ENCODE data around the gene MRPL1.
"Not testable (repeated sequence)": the region's sequence is repeated elsewhere in the genome, so short reads cannot be mapped to it uniquely, and the experiment has no call there.

Gene MRPL1

DNA sequence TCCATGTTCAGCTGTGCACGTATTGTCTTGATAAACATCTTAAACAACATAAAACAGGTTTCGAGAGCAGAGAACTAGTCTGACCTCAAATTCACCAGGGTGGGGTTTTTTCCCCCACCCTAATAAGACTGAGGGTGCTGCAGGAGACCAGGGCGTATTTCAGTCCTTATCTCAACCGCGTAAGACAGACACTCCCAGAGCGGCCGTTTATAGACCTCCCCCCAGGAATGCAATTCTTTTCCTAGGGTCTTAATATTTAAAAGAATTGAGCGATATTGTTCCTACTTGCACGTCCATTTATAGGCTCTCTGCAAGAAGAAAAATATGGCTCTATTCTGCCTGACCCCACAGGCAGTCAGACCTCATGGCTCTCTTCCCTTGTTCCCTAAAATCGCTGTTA lies 83.3 kb downstream of the MRPL1 start:
- not testable (repeated sequence) for H3K36me3 ChIP-seq (ENCODE audit: insufficient read depth, low read length); H3K27me3 ChIP-seq (ENCODE audit: insufficient read depth, low read length); H3K79me2 ChIP-seq (ENCODE audit: control insufficient read depth, insufficient read depth, low read length, unreplicated experiment); H2AFZ ChIP-seq (ENCODE audit: low read length, unreplicated experiment); H3K4me3 ChIP-seq (ENCODE audit: low read depth, low read length); H3K27ac ChIP-seq (ENCODE audit: low read depth, low read length); H3K4me1 ChIP-seq (ENCODE audit: control insufficient read depth, insufficient read depth, low read length, unreplicated experiment)

DNA sequence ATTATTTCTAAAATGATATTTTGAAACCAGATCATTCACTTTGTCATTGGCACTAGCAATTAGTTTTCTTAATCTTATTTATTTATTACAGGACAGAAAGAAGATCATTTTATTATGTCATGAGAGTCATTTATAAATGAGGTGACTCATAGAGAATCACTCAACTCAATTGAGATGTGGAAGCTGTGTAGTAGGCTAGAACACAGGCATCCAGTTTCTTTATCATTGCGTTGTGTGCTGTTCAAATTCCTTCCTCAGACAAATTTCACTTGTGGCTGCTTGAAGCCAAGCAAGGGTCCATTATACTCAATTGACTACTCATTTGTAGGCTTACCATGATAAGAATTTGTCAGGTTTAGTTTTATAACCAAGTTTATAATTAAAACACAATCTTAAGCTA lies 87.6 kb downstream of the MRPL1 start:
- Histone ChIP-seq H3K79me2 (ENCODE audit: control insufficient read depth, insufficient read depth, low read length, unreplicated experiment) (no peaks in the 10 kb centered on the region), H3K27me3 (ENCODE audit: insufficient read depth, low read length) (no peaks in the 10 kb centered on the region), H2AFZ (ENCODE audit: low read length, unreplicated experiment) (no peak overlapping the region), H3K36me3 (ENCODE audit: insufficient read depth, low read length) (no peaks in the 10 kb centered on the region; the same call in 1 of the 2 replicates), H3K4me1 (ENCODE audit: control insufficient read depth, insufficient read depth, low read length, unreplicated experiment) (no peaks in the 10 kb centered on the region), H3K27ac (ENCODE audit: low read depth, low read length) (no peak overlapping the region), H3K4me3 (ENCODE audit: low read depth, low read length) (no peak overlapping the region)

DNA sequence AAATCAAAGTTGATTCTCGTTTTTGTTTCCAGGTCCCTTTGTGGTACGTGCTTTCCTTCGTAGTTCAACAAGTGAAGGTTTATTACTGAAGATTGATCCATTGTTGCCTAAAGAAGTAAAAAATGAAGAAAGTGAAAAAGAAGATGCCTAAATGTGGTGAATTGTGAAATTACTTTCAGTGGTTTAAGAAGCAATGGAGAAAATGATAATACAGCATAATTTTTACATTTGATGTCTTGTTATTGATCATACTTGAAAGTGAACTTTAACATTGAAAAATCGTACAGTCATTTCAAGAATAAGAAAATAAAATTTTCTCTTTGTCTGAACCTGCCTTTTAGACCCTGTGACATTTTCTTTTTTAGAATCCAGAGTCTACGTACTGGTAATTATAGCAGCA lies 89.8 kb downstream of the MRPL1 start:
- Histone ChIP-seq H3K79me2 (ENCODE audit: control insufficient read depth, insufficient read depth, low read length, unreplicated experiment) (no peaks in the 10 kb centered on the region), H3K4me1 (ENCODE audit: control insufficient read depth, insufficient read depth, low read length, unreplicated experiment) (no peaks in the 10 kb centered on the region), H2AFZ (ENCODE audit: low read length, unreplicated experiment) (no peak overlapping the region), H3K36me3 (ENCODE audit: insufficient read depth, low read length) (no peaks in the 10 kb centered on the region; the same call in 1 of the 2 replicates), H3K4me3 (ENCODE audit: low read depth, low read length) (no peak overlapping the region), H3K27ac (ENCODE audit: low read depth, low read length) (no peak overlapping the region), H3K27me3 (ENCODE audit: insufficient read depth, low read length) (no peaks in the 10 kb centered on the region)

DNA sequence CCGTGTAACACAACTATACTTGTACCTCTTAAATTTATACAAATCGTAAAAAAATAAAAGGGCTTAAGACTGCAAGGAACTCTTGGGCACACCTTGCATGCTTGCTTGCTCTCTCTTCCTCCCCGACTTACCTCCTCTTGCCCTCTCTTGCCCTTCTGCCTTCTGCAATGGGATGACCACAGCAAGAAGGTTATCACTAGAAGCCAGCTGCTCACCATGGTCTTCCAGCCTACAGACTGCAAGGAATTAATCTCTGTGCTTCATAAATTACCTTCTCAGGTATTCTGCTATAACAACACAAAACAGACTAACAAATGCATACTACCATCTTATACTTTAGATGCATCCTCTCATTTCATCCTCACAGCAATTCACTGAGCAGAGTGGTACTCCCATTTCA lies 92.1 kb downstream of the MRPL1 start:
- Histone ChIP-seq H3K27ac (ENCODE audit: low read depth, low read length) (no peak overlapping the region), H3K79me2 (ENCODE audit: control insufficient read depth, insufficient read depth, low read length, unreplicated experiment) (no peaks in the 10 kb centered on the region), H3K4me3 (ENCODE audit: low read depth, low read length) (no peak overlapping the region), H3K36me3 (ENCODE audit: insufficient read depth, low read length) (no peaks in the 10 kb centered on the region; the same call in 1 of the 2 replicates), H2AFZ (ENCODE audit: low read length, unreplicated experiment) (no peak overlapping the region), H3K4me1 (ENCODE audit: control insufficient read depth, insufficient read depth, low read length, unreplicated experiment) (no peaks in the 10 kb centered on the region), H3K27me3 (ENCODE audit: insufficient read depth, low read length) (no peaks in the 10 kb centered on the region)

GRCh38 chr4:77956917-77957316 lies 94.3 kb downstream of the MRPL1 start:
- no peak overlapping the region for H3K4me3 ChIP-seq (ENCODE audit: low read depth, low read length)
- no peaks in the 10 kb centered on the region for H3K79me2 ChIP-seq (ENCODE audit: control insufficient read depth, insufficient read depth, low read length, unreplicated experiment)
- no peaks in the 10 kb centered on the region for H3K27me3 ChIP-seq (ENCODE audit: insufficient read depth, low read length)
- no peak overlapping the region for H3K27ac ChIP-seq (ENCODE audit: low read depth, low read length)
- H3K36me3 ChIP-seq (ENCODE audit: insufficient read depth, low read length) = no peaks in the 10 kb centered on the region; the same call in 1 of the 2 replicates
- H3K4me1 ChIP-seq (ENCODE audit: control insufficient read depth, insufficient read depth, low read length, unreplicated experiment) = no peaks in the 10 kb centered on the region
- H2AFZ ChIP-seq (ENCODE audit: low read length, unreplicated experiment) = no peak overlapping the region

DNA sequence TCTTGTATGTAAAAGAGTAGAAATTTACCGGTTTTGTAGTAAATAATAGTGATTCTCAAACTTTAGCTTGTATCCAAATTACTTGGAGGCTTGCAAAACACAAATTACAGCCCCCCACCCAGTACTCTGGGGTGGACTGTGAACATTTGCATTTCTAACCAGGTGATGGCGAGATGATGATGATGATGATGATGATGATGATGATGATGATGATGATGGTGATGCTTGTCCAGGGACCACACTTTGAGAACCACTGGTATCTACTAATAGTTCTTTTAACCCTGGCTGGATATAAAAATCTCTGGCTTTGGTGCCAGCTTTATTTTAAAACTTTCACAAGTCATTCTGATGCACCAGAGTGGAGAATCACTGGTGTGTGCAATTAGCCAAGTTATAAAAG lies 96.3 kb downstream of the MRPL1 start:
- no peaks in the 10 kb centered on the region for H3K27me3 ChIP-seq (ENCODE audit: insufficient read depth, low read length)
- no peaks in the 10 kb centered on the region; the same call in 1 of the 2 replicates for H3K36me3 ChIP-seq (ENCODE audit: insufficient read depth, low read length)
- no peak overlapping the region for H3K27ac ChIP-seq (ENCODE audit: low read depth, low read length)
- no peak overlapping the region for H3K4me3 ChIP-seq (ENCODE audit: low read depth, low read length)
- H3K4me1 ChIP-seq (ENCODE audit: control insufficient read depth, insufficient read depth, low read length, unreplicated experiment) = no peaks in the 10 kb centered on the region
- H2AFZ ChIP-seq (ENCODE audit: low read length, unreplicated experiment) = no peak overlapping the region
- H3K79me2 ChIP-seq (ENCODE audit: control insufficient read depth, insufficient read depth, low read length, unreplicated experiment) = no peaks in the 10 kb centered on the region

- Histone ChIP-seq H3K36me3 (ENCODE audit: insufficient read depth, low read length) (no peaks in the 10 kb centered on the region; the same call in 1 of the 2 replicates), H3K27ac (ENCODE audit: low read depth, low read length) (no peak overlapping the region), H3K4me1 (ENCODE audit: control insufficient read depth, insufficient read depth, low read length, unreplicated experiment) (no peaks in the 10 kb centered on the region), H3K4me3 (ENCODE audit: low read depth, low read length) (no peak overlapping the region), H3K79me2 (ENCODE audit: control insufficient read depth, insufficient read depth, low read length, unreplicated experiment) (no peaks in the 10 kb centered on the region), H3K27me3 (ENCODE audit: insufficient read depth, low read length) (no peaks in the 10 kb centered on the region), H2AFZ (ENCODE audit: low read length, unreplicated experiment) (no peak overlapping the region)
Observed at GRCh38 chr4:77959566-77960338, 97.1 kb downstream of the MRPL1 start.

DNA sequence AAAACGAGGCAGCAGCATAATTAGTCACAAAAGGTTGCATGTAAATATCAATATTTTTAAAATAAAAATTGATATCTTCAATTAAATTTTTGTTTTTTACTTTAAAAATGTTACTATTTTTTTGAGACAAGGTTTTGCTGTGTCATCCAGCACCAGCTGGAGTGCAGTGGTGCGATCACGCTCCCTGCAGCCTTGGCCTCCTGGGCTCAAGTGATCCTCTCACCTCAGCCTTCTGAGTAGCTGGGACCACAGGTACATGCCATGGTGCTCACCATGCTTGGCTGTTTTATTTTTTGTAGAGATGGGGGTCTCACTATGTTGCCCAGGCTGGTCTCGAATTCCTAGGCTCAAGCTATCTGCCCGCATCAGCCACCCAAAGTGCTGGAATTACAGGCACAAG lies 97.7 kb downstream of the MRPL1 start:
- H3K36me3 ChIP-seq (ENCODE audit: insufficient read depth, low read length) = no peaks in the 10 kb centered on the region
- no peaks in the 10 kb centered on the region for H3K4me1 ChIP-seq (ENCODE audit: control insufficient read depth, insufficient read depth, low read length, unreplicated experiment)
- H3K4me3 ChIP-seq (ENCODE audit: low read depth, low read length) = no peak overlapping the region
- no peaks in the 10 kb centered on the region for H3K27me3 ChIP-seq (ENCODE audit: insufficient read depth, low read length)
- no peaks in the 10 kb centered on the region for H3K79me2 ChIP-seq (ENCODE audit: control insufficient read depth, insufficient read depth, low read length, unreplicated experiment)
- H2AFZ ChIP-seq (ENCODE audit: low read length, unreplicated experiment) = no peak overlapping the region
- H3K27ac ChIP-seq (ENCODE audit: low read depth, low read length) = no peak overlapping the region

- Histone ChIP-seq H3K79me2 (ENCODE audit: control insufficient read depth, insufficient read depth, low read length, unreplicated experiment) (no peaks in the 10 kb centered on the region), H3K27me3 (ENCODE audit: insufficient read depth, low read length) (no peaks in the 10 kb centered on the region), H3K4me3 (ENCODE audit: low read depth, low read length) (no peak overlapping the region), H3K4me1 (ENCODE audit: control insufficient read depth, insufficient read depth, low read length, unreplicated experiment) (no peaks in the 10 kb centered on the region), H3K27ac (ENCODE audit: low read depth, low read length) (no peak overlapping the region), H3K36me3 (ENCODE audit: insufficient read depth, low read length) (no peaks in the 10 kb centered on the region), H2AFZ (ENCODE audit: low read length, unreplicated experiment) (no peak overlapping the region)
Observed at GRCh38 chr4:77963004-77963403, 100.4 kb downstream of the MRPL1 start.

DNA sequence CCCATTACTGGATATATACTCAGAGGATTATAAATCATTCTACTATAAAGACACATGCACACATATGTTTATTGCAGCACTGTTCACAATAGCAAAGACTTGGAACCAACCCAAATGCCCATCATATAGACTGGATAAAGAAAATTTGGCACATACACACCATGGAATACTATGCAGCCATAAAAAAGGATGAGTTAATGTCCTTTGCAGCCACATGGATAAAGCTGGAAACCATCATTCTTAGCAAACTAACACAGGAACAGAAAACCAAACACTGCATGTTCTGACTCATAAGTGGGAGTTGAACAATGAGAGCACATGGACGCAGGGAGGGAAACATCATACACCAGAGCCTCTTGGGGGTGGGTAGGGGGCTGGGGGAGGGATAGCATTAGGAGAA lies 111.0 kb downstream of the MRPL1 start:
- H3K27me3 ChIP-seq (ENCODE audit: insufficient read depth, low read length); H3K4me3 ChIP-seq (ENCODE audit: low read depth, low read length); H3K27ac ChIP-seq (ENCODE audit: low read depth, low read length); H3K79me2 ChIP-seq (ENCODE audit: control insufficient read depth, insufficient read depth, low read length, unreplicated experiment); H2AFZ ChIP-seq (ENCODE audit: low read length, unreplicated experiment); H3K36me3 ChIP-seq (ENCODE audit: insufficient read depth, low read length); H3K4me1 ChIP-seq (ENCODE audit: control insufficient read depth, insufficient read depth, low read length, unreplicated experiment): not testable (repeated sequence)

DNA sequence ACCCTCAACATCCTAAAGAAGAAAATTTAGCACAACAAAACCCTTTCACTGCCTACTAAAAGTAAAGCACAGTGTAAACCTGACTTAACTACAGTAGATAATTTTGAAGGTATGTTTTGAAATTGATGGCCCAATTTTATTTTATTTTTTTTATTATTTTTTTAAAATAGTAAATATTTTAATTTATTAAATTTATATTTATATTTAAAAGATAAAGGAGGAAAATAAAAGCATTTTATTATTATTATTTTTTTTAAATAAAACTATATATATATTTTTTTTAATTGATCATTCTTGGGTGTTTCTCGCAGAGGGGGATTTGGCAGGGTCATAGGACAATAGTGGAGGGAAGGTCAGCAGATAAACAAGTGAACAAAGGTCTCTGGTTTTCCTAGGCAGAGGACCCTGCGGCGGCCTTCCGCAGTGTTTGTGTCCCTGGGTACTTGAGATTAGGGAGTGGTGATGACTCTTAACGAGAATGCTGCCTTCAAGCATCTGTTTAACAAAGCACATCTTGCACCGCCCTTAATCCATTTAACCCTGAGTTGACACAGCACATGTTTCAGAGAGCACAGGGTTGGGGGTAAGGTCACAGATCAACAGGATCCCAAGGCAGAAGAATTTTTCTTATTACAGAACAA lies 120.4 kb downstream of the MRPL1 start:
- H2AFZ ChIP-seq (ENCODE audit: low read length, unreplicated experiment); H3K79me2 ChIP-seq (ENCODE audit: control insufficient read depth, insufficient read depth, low read length, unreplicated experiment); H3K27me3 ChIP-seq (ENCODE audit: insufficient read depth, low read length); H3K27ac ChIP-seq (ENCODE audit: low read depth, low read length); H3K4me1 ChIP-seq (ENCODE audit: control insufficient read depth, insufficient read depth, low read length, unreplicated experiment); H3K4me3 ChIP-seq (ENCODE audit: low read depth, low read length); H3K36me3 ChIP-seq (ENCODE audit: insufficient read depth, low read length): not testable (repeated sequence)
